ENCODE data around the gene TNNC1. TPM values are rescaled to one million over a fixed set of nuclear protein-coding genes. Genes with fewer than 3 reads are reported as not detected.

TNNC1 gene
- total RNA-seq, 4 donors from 2014 or later: 1.7 to 3.7 TPM; not detected in 2

DNA sequence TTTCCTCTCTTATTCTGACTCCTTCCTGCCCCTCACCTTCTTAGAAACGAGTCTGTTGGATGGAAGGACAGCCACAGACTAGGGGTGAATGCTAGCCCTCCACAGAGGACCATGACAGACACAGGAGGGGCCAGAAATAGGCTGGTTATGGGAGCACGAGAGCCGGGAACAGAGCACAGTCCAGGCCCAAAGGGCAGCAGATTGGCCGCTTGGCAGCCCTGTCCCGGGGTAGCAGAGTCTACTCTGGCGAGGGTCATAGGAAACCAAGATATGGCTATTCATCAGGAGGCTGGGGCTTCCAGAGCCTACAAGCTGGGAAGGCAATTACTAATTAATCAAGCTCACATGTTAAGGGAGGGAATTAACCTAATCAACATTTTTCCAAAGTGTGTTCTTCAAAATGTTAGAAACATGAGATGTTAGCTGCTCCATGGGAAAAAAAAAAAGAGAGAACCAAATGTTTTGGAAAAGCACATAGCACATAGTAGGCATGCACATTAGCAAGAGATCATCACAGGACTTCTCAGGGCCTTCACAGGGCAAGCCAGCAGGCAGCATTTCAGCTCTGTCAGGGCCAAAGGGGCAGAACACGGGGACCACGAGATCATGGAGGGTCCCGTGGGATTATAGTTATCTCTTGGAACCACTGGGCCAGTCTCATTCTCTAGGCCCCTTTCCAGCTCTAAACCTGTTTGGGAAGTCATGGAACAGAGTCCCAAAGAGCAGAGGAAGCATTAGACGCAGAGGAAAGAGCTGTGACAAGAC is 22.2 kb downstream of the TNNC1 start:
- TF ChIP-seq, protein P1, sequence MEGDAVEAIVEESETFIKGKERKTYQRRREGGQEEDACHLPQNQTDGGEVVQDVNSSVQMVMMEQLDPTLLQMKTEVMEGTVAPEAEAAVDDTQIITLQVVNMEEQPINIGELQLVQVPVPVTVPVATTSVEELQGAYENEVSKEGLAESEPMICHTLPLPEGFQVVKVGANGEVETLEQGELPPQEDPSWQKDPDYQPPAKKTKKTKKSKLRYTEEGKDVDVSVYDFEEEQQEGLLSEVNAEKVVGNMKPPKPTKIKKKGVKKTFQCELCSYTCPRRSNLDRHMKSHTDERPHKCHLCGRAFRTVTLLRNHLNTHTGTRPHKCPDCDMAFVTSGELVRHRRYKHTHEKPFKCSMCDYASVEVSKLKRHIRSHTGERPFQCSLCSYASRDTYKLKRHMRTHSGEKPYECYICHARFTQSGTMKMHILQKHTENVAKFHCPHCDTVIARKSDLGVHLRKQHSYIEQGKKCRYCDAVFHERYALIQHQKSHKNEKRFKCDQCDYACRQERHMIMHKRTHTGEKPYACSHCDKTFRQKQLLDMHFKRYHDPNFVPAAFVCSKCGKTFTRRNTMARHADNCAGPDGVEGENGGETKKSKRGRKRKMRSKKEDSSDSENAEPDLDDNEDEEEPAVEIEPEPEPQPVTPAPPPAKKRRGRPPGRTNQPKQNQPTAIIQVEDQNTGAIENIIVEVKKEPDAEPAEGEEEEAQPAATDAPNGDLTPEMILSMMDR (IDR thresholded peaks at IDR 0.05; ENCODE audit: low read depth): no peak

DNA sequence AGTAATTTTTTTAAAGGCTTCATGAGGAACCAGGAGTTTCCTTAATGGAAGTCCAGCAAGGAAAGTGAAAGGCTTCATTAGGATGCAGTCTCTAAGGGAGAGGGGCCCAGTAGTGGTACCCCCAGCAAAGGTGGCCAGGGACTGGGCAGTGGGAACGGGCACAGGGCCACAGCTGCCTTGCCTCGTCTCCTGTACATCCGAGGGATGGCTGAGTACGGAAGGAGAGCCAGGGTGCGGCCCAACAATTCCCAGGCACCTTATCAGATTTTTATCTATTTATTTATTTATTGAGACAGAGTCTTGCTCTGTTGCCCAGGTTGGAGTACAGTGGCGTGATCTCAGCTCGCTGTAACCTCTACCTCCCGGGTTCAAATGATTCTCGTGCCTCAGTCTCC is 23.4 kb downstream of the TNNC1 start:
- TF ChIP-seq, protein P1 (IDR thresholded peaks at IDR 0.05; ENCODE audit: low read depth): no peak

DNA sequence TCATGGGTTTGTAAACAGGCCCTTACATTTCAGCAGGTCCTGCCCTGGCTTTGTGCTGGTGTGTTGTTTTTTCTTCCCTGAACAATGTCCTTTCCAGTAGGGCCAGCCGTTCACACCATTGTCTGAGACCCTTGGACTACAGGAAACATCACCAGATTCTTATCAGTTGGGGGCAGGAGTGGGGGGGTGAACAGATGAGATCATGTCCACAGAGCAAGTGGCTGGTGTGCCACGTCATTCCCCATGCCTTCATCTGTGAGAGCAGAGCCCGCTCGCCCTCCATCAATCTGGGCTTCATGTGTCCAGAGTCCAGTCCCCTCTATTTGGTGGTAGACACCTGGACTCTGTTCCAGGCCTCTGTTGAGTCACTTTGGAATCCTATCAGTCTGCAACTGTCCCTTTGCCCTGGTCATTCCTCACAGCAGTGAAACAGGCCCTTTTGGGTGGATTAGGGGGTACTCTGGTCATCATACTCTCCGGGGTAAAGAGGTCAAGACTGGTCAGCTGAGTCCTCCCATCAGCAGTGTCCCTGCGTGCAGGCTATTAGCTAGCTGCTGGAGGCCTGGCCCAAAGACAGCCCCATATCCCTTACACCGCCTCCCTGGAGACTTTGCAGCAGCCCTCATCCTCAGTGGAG is 23.9 kb downstream of the TNNC1 start:
- TF ChIP-seq, protein P1 (IDR thresholded peaks at IDR 0.05; ENCODE audit: low read depth): no peak

DNA sequence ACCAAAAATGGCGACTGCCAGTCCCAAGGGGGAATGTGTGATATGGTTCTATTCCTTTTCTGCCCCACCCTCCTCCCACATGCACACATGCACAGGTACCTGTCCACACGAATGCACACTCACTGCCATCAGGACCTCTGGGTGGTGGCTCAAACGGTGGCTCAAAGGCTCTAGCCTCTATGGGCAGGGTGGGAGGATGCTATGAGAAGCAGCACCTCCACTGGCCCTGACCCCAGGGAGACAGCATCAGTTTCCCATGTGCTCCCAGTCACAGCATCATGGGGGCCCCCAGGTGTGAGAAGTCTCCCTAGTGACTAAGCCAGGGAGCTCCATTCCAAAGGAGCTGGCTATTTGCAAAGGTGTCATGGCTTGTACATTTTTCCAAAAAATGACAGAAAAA is 24.8 kb downstream of the TNNC1 start:
- TF ChIP-seq, protein P1 (IDR thresholded peaks at IDR 0.05; ENCODE audit: low read depth): no peak

DNA sequence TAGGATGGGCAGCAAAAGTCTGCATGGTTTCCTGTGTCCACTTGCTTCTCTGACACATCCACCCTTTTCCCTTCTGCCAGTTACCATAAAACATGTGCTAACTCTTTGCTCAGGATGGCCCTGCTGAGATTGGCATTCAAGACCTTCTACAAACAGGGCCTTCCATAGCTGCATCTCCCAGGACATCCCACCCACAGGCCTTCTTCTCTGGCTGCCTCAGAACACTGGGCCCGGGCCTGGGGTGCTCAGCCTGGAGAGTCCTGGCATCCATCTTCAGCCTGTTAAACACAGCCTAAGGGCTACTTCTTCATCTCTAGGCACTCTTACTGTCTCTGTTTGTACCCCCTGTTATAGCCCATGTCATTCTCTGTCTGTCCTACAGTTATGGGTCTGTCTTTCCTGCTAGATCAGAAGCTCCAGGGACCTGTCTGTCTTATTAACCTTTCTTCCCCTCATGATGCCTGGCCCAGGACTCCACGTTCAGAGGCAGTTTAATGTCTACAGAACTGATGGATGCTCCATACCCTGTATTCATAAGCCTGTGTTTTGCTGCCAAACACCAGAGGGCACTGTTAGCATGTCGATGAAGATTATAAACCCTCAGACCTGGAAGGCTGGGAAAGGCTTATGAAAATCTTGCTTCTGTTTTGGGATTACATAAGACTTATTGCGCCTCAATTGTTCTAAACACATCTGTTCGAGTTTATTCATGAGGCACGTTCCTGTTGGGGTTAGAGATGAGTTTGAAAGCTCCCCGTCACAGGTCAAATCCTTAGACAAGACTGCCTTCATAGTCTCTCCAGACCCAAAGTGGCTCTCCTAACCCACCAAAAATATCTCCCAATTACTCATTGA is 25.5 kb downstream of the TNNC1 start:
- TF ChIP-seq, protein P1 (IDR thresholded peaks at IDR 0.05; ENCODE audit: low read depth): no peak

DNA sequence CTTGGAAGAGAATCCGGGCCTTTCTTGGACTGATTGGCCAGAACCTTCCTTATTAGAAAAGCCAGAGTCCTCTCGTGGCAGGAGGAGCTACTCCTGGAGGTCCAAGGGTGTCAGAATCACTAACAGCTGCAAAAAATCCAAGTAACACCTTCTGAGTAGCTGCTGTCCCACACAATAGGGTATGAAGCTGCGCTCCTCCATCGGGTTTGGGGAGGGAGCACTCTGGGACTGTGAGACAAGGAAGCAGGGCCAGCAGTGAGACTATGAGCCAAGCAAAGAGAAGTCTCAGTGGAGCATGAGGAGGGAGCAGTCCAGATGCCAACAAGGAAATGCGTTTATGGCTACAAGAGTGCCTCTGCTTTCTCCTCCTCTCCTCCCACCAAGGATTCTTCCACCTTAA is 30.7 kb downstream of the TNNC1 start:
- TF ChIP-seq, protein P1 (IDR thresholded peaks at IDR 0.05; ENCODE audit: low read depth): no peak

DNA sequence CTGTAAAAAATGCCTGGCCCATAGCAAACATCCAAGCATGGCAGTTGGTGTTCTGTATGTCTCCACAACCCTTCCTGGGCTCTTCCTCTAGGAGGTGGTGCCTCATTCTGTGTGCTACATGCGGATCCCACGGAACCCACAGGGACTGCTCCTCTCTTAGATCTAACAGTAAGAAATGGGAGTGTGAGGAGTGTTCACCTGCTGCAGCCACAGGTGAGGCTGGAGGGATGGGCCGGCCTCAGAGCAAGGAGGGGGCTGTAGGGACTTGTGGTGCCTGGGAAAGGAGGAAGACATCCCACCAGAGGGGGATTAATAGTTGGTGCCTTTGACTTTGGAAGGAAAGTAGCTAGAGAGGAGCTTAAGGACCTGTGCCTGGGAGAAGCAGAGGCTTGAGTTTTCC is 31.2 kb downstream of the TNNC1 start:
- TF ChIP-seq, protein P1 (IDR thresholded peaks at IDR 0.05; ENCODE audit: low read depth): no peak

Data from subcutaneous adipose tissue (tissue), 4 donors.